Psoas muscle (tissue), 8 donors: ENCODE measurements around the gene DAAM2. TPM values are rescaled to one million over a fixed set of nuclear protein-coding genes. Genes with fewer than 3 reads are reported as not detected.

Experiments
- ATAC-seq, 4 donors: fragments of 200-7000 bp; cut with Tn5 transposase; one replicate each; pipeline ENCODE4 v1.9.1; 2020; ENCODE audit warnings: moderate library complexity in 3 of 4, mild to moderate bottlenecking in 2 of 4
- DNase-seq, 2 donors: peaks; one replicate each; pipeline ENCODE4 v3.0.0-alpha.2; 2020
- H3K27ac ChIP-seq: fragments of 200-600 bp; one replicate; pipeline ENCODE4 v1.8.0; 2022
- H3K27me3 ChIP-seq, 3 donors: fragments of 200-600 bp in 1 of 3; one replicate each; pipeline versions ENCODE4 v1.6.1 to v1.8.0; 2013 to 2022; ENCODE audit warnings: low read length in 2 of 3, mild to moderate bottlenecking in 2 of 3, moderate library complexity in 1 of 3; ENCODE audit not compliant: insufficient read depth in 3 of 3
- H3K36me3 ChIP-seq, 2 donors: fragments of 200-600 bp in 1 of 2; one replicate each; pipeline versions ENCODE4 v1.6.1 to v1.8.0; 2013 to 2022; ENCODE audit warnings: low read depth in 1 of 2, mild to moderate bottlenecking in 1 of 2, moderate library complexity in 1 of 2; ENCODE audit not compliant: insufficient read depth in 1 of 2
- H3K4me1 ChIP-seq: fragments of 200-600 bp; one replicate; pipeline ENCODE4 v1.8.0; 2022
- H3K4me3 ChIP-seq: fragments of 200-600 bp; one replicate; pipeline ENCODE4 v1.8.0; 2022; ENCODE audit warnings: mild to moderate bottlenecking
- H3K9me3 ChIP-seq: fragments of 200-600 bp; one replicate; pipeline ENCODE4 v1.8.0; 2022
- WGBS, 3 donors: extraction: QIAGEN DNeasy Blood & Tissue Kit; methylation state at CpG; one replicate each; pipeline versions ENCODE4 v1.1.6 to v1.1.7; 2013; 5-methylcytosine and 5-hydroxymethylcytosine counted together
- intact Hi-C, 2 donors: fragments of 100-400 bp; cut with DNase I; formaldehyde crosslinking; loops; one replicate each; pipeline versions ENCODE4 v1.11.0 to v1.14.2; 2022
- polyA plus RNA-seq, 3 donors: library from polyadenylated mRNA; stranded (reverse); fragments of 200-250 nt; gene quantifications; one replicate each; pipeline ENCODE4 v1.2.3, GENCODE V29; 2013
- total RNA-seq, 4 donors: library from RNA; stranded (reverse); fragmentation: NEBNext Ultra II Directional in 2 of 4; extraction: Animal tissue kit (Norgen Biotek cat#: 25700) in 2 of 4; gene quantifications; one replicate each; pipeline versions ENCODE4 v1.2.1 to v1.2.4, GENCODE V29; 2021 to 2023
- TF ChIP-seq, protein P1 (sequence below): fragments of 200-600 bp; IDR thresholded peaks from one replicate; pipeline ENCODE4 v1.8.0; 2022; ENCODE audit warnings: antibody characterized with exemption
- donor health status: healthy with polysubstance abuse.
- donor health status: DM: no; HTN: no; CAD: no; lungs with moderate emphysema.
- donor health status: Bipolar disorder and iron deficiency.
- donor health status: healthy.
- donor health status: DM: yes; HTN: yes; CAD: no.
- donor health status: DM: no; HTN: no; CAD: no.
- donor health status: DM: no; HTN: no; CAD: no.
- donor health status: DM: yes; HTN: yes; CAD: no.

The DAAM2 gene
- total and polyA plus RNA-seq, 7 donors = 7.0 to 67.1 (median 26.5) TPM

DNA sequence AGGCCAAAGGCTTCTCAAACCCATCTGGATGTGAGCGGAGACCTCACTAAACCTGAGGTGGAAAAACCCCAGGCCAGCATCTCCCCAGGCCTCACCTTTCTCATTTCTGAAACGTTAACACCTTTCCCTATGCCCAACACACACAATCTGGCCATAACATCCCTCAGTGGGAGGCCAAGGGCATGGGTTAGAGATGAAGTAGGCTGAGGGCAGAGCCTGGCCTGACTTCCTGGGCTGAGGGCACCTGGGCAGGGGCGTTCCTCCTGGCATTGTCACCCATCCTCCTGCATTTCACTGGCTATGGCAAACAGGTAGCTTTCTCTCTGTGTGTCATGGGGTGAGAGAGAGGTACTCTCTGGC lies 133.7 kb downstream of the DAAM2 start:
- ATAC-seq = no peak
- intact Hi-C loops = no loop called here
- peaks cover 74% of the 10 kb centered on the region for H3K4me1 ChIP-seq
- no peaks in the 10 kb centered on the region for H3K27me3 ChIP-seq
- no peak overlapping the region for H3K4me3 ChIP-seq
- peak overlapping the region; percentile 41 for H3K27ac ChIP-seq
- WGBS, 3 donors = 87 to 98% (median 92%) methylated on average over 3 of the region's 3 CpGs
- no peaks in the 10 kb centered on the region for H3K9me3 ChIP-seq
- TF ChIP-seq, protein P1, sequence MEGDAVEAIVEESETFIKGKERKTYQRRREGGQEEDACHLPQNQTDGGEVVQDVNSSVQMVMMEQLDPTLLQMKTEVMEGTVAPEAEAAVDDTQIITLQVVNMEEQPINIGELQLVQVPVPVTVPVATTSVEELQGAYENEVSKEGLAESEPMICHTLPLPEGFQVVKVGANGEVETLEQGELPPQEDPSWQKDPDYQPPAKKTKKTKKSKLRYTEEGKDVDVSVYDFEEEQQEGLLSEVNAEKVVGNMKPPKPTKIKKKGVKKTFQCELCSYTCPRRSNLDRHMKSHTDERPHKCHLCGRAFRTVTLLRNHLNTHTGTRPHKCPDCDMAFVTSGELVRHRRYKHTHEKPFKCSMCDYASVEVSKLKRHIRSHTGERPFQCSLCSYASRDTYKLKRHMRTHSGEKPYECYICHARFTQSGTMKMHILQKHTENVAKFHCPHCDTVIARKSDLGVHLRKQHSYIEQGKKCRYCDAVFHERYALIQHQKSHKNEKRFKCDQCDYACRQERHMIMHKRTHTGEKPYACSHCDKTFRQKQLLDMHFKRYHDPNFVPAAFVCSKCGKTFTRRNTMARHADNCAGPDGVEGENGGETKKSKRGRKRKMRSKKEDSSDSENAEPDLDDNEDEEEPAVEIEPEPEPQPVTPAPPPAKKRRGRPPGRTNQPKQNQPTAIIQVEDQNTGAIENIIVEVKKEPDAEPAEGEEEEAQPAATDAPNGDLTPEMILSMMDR = no peak
- DNase-seq = no peak
- H3K36me3 ChIP-seq = peaks cover 12 to 56% of the 10 kb centered on the region in 2 donors

- Histone ChIP-seq H3K27me3 (no peaks in the 10 kb centered on the region), H3K27ac (peak overlapping the region; percentile 94), H3K4me3 (no peak overlapping the region), H3K9me3 (no peaks in the 10 kb centered on the region), H3K36me3 (peaks cover 12 to 48% of the 10 kb centered on the region in 2 donors), H3K4me1 (peaks cover 81% of the 10 kb centered on the region)
- TF ChIP-seq, protein P1 = no peak
- DNase-seq (no peak), ATAC-seq (peak; percentile 17 to 50 (median 26))
- intact Hi-C loops = no loop called here
- WGBS, 3 donors = 48 to 78% (median 61%) methylated on average over 3 of the region's 3 CpGs
Observed at GRCh38 chr6:39926668-39927067, 134.5 kb downstream of the DAAM2 start.

DNA sequence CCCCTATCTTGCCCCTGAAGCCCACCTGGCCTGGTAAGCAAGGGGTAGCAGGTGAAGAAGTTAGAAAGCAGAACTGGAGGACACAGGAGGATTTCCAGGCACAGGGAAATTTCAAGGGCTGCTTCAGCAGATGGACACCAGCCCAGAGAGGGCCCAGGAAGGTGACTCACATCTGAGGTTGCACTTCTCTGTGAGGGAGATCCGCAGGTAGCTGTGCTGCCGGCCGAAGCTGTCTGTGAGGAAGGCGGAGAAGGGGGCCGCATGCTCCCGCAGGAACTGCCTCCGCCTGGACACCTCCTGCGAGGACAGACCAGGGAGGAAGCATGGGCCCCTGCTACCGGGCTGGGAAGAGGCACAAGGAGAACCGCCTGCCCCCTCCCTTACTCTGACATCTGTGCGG lies 135.0 kb downstream of the DAAM2 start:
- Histone ChIP-seq H3K4me3 (no peak overlapping the region), H3K36me3 (peaks cover 12 to 43% of the 10 kb centered on the region in 2 donors), H3K4me1 (peaks cover 86% of the 10 kb centered on the region), H3K27me3 (no peaks in the 10 kb centered on the region), H3K27ac (peak overlapping the region; percentile 94), H3K9me3 (no peaks in the 10 kb centered on the region)
- TF ChIP-seq, protein P1 = no peak
- 82 to 95% (median 84%) methylated on average over 11 of the region's 11 CpGs for WGBS, 3 donors
- ATAC-seq = peak; percentile 61 to 70 (median 62)
- intact Hi-C loops = no loop called here
- DNase-seq = no peak

GRCh38 chr6:39929039-39929732 lies 137.0 kb downstream of the DAAM2 start:
- intact Hi-C loops = no loop called here
- WGBS, 3 donors = 50 to 83% (median 56%) methylated on average over 9 of the region's 9 CpGs
- Histone ChIP-seq H3K4me3 (peak overlapping the region; percentile 88), H3K27me3 (no peaks in the 10 kb centered on the region), H3K27ac (peak overlapping the region; percentile 94), H3K36me3 (peaks cover 12 to 23% of the 10 kb centered on the region in 2 donors), H3K4me1 (peaks cover 85% of the 10 kb centered on the region), H3K9me3 (no peaks in the 10 kb centered on the region)
- ATAC-seq = no peak
- TF ChIP-seq, protein P1 = no peak
- no peak for DNase-seq
